ENCODE data around the gene ZACN.
A peak's percentile ranks its signal among the peaks of the same experiment; 100 is the strongest.
"Not testable (repeated sequence)": the region's sequence is repeated elsewhere in the genome, so short reads cannot be mapped to it uniquely, and the experiment has no call there.

ZACN gene

GRCh38 chr17:76053246-76054111 is 25.5 kb upstream of the ZACN start:
- DNase-seq (ENCODE audit: low read depth in 2 of 2) = no peak

GRCh38 chr17:76054112-76054476 is 24.9 kb upstream of the ZACN start:
- no peak for DNase-seq (ENCODE audit: low read depth in 2 of 2)

- DNase-seq (ENCODE audit: low read depth in 2 of 2) = no peak
These were observed 22.1 kb upstream of the ZACN start for GRCh38 chr17:76056882-76057281.

GRCh38 chr17:76058264-76058663 is 20.7 kb upstream of the ZACN start:
- not testable (repeated sequence) for DNase-seq (ENCODE audit: low read depth in 2 of 2)

GRCh38 chr17:76063875-76064546 is 15.0 kb upstream of the ZACN start:
- no peak for DNase-seq (ENCODE audit: low read depth in 2 of 2)

- no peak for DNase-seq (ENCODE audit: low read depth in 2 of 2)
These were observed 13.2 kb upstream of the ZACN start for GRCh38 chr17:76065775-76066174.

GRCh38 chr17:76071531-76072147 is 7.3 kb upstream of the ZACN start:
- DNase-seq (ENCODE audit: low read depth in 2 of 2) = no peak

GRCh38 chr17:76072148-76072858 is 6.7 kb upstream of the ZACN start, which contains the start of gene SRP68:
Gene SRP68, minus strand, starts transcription at chr17:76072517. Its CDS starts 26 bp downstream, at chr17:76072491.
- peak; percentile 76 to 81 for DNase-seq (ENCODE audit: low read depth in 2 of 2)

- no peak for DNase-seq (ENCODE audit: low read depth in 2 of 2)
These were observed 4.3 kb upstream of the ZACN start, which contains the start of gene GALR2 for GRCh38 chr17:76074390-76075363. Gene GALR2, plus strand, starts transcription at chr17:76074781. Its CDS starts 103 bp downstream, at chr17:76074884.

- DNase-seq (ENCODE audit: low read depth in 2 of 2) = no peak
These were observed 3.4 kb upstream of the ZACN start for GRCh38 chr17:76075364-76076145.

GRCh38 chr17:76076146-76076764 is 2.7 kb upstream of the ZACN start:
- no peak for DNase-seq (ENCODE audit: low read depth in 2 of 2)

GRCh38 chr17:76076765-76077583 is 2.0 kb upstream of the ZACN start:
- no peak for DNase-seq (ENCODE audit: low read depth in 2 of 2)

- DNase-seq (ENCODE audit: low read depth in 2 of 2) = no peak
These were observed 1.3 kb upstream of the ZACN start for GRCh38 chr17:76077584-76078110.

- DNase-seq (ENCODE audit: low read depth in 2 of 2) = not testable (repeated sequence)
These were observed 612 bp upstream of the ZACN start for GRCh38 chr17:76078370-76078769.

- DNase-seq (ENCODE audit: low read depth in 2 of 2) = no peak
These were observed 563 bp downstream of the ZACN start for GRCh38 chr17:76079535-76079955.

- no peak for DNase-seq (ENCODE audit: low read depth in 2 of 2)
These were observed 1.2 kb downstream of the ZACN start for GRCh38 chr17:76079956-76080767.

- no peak for DNase-seq (ENCODE audit: low read depth in 2 of 2)
These were observed 1.8 kb downstream of the ZACN start for GRCh38 chr17:76080768-76081287.

Data from stimulated activated CD8-positive, alpha-beta memory T cell treated with anti-CD3 and anti-CD28 coated beads, Interleukin-2, amount 100 ng/mL, for 48 hours (primary cell).